T follicular helper cell (primary cell): Measurements from ENCODE around the gene ADH1A.
"Not testable (repeated sequence)": the region's sequence is repeated elsewhere in the genome, so short reads cannot be mapped to it uniquely, and the experiment has no call there.

Experiments used
- DNase-seq: peaks from one replicate; pipeline ENCODE4 v3.0.0-alpha.2; 2020; ENCODE audit warnings: low read depth

Gene ADH1A

GRCh38 chr4:99281261-99281660, 9.5 kb downstream of the ADH1A start:
- no peak for DNase-seq

- no peak for DNase-seq
Measured at GRCh38 chr4:99276417-99276816, 14.4 kb downstream of the ADH1A start.

DNA sequence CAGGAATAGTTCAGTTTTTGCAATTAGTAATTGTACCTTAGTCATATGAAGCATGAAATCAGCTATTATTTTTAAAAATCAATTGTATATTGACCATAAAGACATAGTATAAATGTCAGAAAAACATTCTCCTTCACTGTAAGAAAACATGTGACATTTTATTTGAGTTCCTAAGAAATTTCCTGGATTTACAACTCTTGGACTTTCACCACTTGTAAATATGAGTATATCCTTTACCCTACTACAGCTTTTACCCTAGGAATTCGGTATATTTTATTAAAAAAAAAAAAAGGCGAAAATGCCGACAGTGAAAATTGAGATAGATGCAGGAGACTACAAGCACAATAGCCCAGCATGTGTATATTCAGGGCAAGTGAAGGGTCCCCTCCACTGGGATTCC, 14.9 kb downstream of the ADH1A start:
- DNase-seq: no peak

DNA sequence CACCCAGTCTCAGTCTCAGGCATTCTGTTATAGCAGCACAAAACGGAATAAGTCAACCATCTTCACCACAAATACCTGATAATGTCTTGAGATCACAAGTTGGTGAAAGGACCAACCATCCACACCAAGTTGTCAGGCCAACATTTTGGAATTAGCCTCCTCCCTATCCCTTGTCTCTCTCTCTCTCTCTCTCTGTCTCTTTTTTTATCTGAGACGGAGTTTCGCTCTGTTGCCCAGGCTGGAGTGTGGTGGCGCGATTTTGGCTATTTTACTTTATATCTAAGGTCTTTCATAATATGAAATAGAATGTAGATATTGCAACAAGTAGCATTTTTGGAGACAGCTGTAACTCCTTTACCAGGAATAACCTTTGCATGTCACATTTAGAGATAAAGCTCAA, 15.7 kb downstream of the ADH1A start:
- no peak for DNase-seq

- no peak for DNase-seq
Measured at GRCh38 chr4:99273704-99274103, 17.1 kb downstream of the ADH1A start.

GRCh38 chr4:99264927-99265326, 25.9 kb downstream of the ADH1A start:
- no peak for DNase-seq

GRCh38 chr4:99252746-99253145, 38.0 kb downstream of the ADH1A start:
- DNase-seq: no peak

GRCh38 chr4:99248714-99249113, 42.1 kb downstream of the ADH1A start:
- DNase-seq: no peak

GRCh38 chr4:99235955-99236354, 54.8 kb downstream of the ADH1A start:
- DNase-seq: no peak

DNA sequence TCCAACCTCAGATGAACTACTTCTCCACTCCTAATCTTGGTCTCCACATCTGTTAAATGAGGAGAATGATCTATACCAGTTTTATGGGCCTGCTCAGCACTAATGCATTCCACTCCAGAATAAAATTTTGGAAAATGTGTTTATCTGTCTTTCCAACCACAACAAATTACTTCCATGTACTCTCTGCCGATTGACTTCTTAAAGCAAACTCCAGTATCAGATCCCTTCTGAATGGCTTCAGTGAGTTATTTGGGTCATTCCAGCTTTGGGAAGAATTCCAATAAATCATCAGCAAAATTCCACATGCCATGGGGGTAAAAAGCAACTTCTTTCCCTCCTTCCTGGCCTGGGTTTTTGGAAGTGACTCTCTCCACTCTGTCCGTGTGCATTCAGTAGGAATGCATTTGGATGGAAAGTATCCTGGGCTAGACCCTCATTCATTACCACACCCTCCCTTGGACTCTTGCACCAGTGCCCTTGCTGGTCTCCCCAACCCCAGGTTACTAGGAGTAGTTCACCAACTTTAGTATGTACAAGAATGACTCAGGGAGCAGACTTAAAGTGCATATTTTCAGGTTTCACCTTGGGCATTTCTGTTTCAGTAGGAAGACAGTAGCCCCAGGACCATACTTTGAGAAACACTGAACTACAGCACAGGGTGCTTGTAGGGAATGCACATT, 56.3 kb downstream of the ADH1A start:
- DNase-seq: no peak

DNA sequence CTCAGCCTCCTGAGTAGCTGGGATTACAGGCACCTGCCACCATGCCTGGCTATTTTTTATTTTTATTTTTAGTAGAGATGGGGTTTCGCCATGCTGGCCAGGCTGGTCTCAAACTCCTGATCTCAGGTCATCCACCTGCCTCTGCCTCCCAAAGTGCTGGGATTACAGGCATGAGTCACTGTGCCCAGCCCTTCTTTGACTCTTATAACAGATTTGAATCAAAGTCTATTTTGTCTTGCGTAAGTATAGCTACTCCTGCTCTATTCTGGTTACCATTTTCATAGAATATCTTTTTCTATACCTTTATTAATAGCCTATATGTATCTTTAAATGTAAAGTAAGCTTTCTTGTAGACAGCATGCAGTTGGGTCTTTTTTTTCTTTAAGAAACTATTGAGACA, 57.4 kb downstream of the ADH1A start:
- DNase-seq: not testable (repeated sequence)

GRCh38 chr4:99228706-99229105, 62.1 kb downstream of the ADH1A start:
- DNase-seq: not testable (repeated sequence)

DNA sequence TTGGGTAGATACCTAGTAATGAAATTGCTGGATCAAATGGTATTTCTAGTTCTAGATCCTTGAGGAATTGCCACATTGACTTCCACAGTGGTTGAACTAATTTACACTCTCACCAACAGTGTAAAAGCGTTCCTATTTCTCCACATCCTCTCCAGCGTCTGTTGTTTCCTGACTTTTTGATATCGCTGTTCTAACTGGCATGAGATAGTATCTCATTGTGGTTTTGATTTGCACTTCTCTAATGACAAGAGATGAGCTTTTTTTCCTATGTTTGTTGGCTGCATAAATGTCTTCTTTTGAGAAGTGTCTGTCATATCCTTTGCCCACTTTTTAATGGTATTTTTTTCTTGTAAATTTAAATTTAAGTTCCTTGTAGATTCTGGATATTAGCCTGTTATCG, 63.1 kb downstream of the ADH1A start:
- DNase-seq: not testable (repeated sequence)
